HG03439 (cell line): ENCODE measurements around the gene KIRREL3.

Source experiments
- ATAC-seq: cut with Tn5 transposase; IDR thresholded peaks from one replicate; pipeline ENCODE4 v1.9.1; 2021; ENCODE audit warnings: mild to moderate bottlenecking, moderate library complexity; ENCODE audit not compliant: unreplicated experiment

KIRREL3 gene

GRCh38 chr11:126878913-126879482 lies 121.6 kb downstream of the KIRREL3 start:
- ATAC-seq: no peak

GRCh38 chr11:126874831-126875230 lies 125.7 kb downstream of the KIRREL3 start:
- ATAC-seq: no peak

- ATAC-seq: no peak
Observed at GRCh38 chr11:126874276-126874675, 126.3 kb downstream of the KIRREL3 start.

- no peak for ATAC-seq
Observed at GRCh38 chr11:126871792-126872191, 128.8 kb downstream of the KIRREL3 start.

- no peak for ATAC-seq
Observed at GRCh38 chr11:126870021-126870420, 130.5 kb downstream of the KIRREL3 start.

- no peak for ATAC-seq
Observed at GRCh38 chr11:126868741-126869140, 131.8 kb downstream of the KIRREL3 start.

GRCh38 chr11:126864934-126865333 lies 135.6 kb downstream of the KIRREL3 start:
- ATAC-seq: no peak

GRCh38 chr11:126863294-126863997 lies 137.1 kb downstream of the KIRREL3 start:
- no peak for ATAC-seq

- ATAC-seq: no peak
Observed at GRCh38 chr11:126862664-126863243, 137.8 kb downstream of the KIRREL3 start.

- ATAC-seq: no peak
Observed at GRCh38 chr11:126861796-126862459, 138.6 kb downstream of the KIRREL3 start.

- no peak for ATAC-seq
Observed at GRCh38 chr11:126857860-126858808, 142.4 kb downstream of the KIRREL3 start.

GRCh38 chr11:126855536-126855935 lies 145.0 kb downstream of the KIRREL3 start:
- ATAC-seq: no peak

GRCh38 chr11:126853732-126854131 lies 146.8 kb downstream of the KIRREL3 start:
- ATAC-seq: peak; percentile 76

GRCh38 chr11:126844789-126845188 lies 155.8 kb downstream of the KIRREL3 start:
- no peak for ATAC-seq

GRCh38 chr11:126843096-126843495 lies 157.5 kb downstream of the KIRREL3 start:
- ATAC-seq: no peak

- no peak for ATAC-seq
Observed at GRCh38 chr11:126841999-126842398, 158.6 kb downstream of the KIRREL3 start.

GRCh38 chr11:126840975-126841374 lies 159.6 kb downstream of the KIRREL3 start:
- no peak for ATAC-seq

GRCh38 chr11:126840201-126840886 lies 160.2 kb downstream of the KIRREL3 start:
- no peak for ATAC-seq

GRCh38 chr11:126839496-126839895 lies 161.1 kb downstream of the KIRREL3 start:
- no peak for ATAC-seq

GRCh38 chr11:126838779-126839178 lies 161.8 kb downstream of the KIRREL3 start:
- ATAC-seq: no peak
